ENCODE measurements around the gene OXCT1. TPM values are rescaled to one million over a fixed set of nuclear protein-coding genes. Genes with fewer than 3 reads are reported as not detected.
A peak's percentile ranks its signal among the peaks of the same experiment; 100 is the strongest.

OXCT1 gene
- total and polyA plus RNA-seq, 2 of the 13 experiments (the other 11 are each of a cell fraction or from before 2014, with no cell fraction given): 0.92 to 4.7 TPM

DNA sequence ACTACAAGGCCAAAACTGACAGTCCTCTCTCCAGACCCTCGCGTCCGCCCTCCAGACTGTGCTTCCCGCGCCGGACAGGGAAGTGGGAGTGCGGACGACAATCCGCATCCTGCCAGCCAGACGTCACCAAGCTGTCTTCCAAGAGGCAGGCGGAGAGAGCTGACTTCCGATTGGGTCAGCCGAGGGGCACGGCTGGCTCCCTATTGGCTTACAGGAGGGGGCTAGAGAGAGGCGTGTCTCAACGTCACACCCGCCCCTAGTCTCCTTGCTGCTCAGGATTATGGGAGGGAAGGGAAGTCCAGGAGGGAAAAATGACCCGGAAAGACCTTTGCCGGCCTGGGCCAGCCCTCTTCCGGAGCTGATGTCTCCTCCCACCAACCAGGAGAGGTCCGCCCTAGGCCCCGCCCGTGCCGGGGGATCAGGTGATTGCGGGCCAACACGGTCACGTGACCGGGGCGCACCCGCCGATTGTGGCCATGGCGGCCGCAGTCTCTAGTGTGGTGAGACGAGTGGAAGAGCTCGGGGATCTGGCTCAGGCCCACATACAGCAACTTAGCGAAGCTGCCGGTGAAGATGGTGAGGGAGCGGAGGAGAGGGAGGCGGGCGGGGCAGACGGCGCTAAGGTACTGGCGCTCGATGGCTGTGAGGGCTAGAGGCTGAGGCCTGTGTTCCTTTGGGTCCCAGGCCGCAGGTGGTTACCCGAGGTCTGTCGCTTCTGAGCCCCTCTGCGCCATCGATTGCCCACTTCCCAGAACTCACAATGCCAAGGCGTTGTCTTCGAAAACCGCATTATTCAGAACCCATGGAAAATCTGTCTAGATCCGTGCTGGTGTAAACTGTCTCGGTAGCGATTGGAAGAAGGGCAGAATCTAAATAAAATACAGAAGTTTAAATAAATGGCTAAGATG, 33.9 kb upstream of the OXCT1 start, which contains the start of gene RIMOC1 (continued):
- TF ChIP-seq, protein P1, sequence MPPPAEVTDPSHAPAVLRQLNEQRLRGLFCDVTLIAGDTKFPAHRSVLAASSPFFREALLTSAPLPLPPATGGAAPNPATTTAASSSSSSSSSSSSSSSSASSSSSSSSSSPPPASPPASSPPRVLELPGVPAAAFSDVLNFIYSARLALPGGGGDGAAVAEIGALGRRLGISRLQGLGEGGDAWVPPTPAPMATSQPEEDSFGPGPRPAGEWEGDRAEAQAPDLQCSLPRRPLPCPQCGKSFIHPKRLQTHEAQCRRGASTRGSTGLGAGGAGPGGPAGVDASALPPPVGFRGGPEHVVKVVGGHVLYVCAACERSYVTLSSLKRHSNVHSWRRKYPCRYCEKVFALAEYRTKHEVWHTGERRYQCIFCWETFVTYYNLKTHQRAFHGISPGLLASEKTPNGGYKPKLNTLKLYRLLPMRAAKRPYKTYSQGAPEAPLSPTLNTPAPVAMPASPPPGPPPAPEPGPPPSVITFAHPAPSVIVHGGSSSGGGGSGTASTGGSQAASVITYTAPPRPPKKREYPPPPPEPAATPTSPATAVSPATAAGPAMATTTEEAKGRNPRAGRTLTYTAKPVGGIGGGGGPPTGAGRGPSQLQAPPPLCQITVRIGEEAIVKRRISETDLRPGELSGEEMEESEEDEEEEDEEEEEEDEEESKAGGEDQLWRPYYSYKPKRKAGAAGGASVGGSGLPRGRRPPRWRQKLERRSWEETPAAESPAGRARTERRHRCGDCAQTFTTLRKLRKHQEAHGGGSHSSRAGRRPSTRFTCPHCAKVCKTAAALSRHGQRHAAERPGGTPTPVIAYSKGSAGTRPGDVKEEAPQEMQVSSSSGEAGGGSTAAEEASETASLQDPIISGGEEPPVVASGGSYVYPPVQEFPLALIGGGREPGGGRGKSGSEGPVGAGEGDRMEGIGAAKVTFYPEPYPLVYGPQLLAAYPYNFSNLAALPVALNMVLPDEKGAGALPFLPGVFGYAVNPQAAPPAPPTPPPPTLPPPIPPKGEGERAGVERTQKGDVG (CRISPR knock-in tag; IDR thresholded peaks at IDR 0.05; ENCODE audit: borderline replicate concordance): peak; percentile 55; the same call in 1 of the 2 replicates
- peak; percentile 99 for TF ChIP-seq HIVEP1 (CRISPR knock-in tag; IDR thresholded peaks at IDR 0.05)
- TF ChIP-seq CCAR2 (optimal IDR thresholded peaks at IDR 0.05; ENCODE audit: low read depth, low read length): no peak
- no peak for TF ChIP-seq ZNF850 (CRISPR knock-in tag; conservative IDR thresholded peaks at IDR 0.05)
- 0 out of 2 replicates have a peak, but pooled peaks have one; percentile 21 for TF ChIP-seq MZF1 (CRISPR knock-in tag; IDR thresholded peaks at IDR 0.05; ENCODE audit: borderline replicate concordance)
- TF ChIP-seq SRSF1 (optimal IDR thresholded peaks at IDR 0.05; ENCODE audit: low read depth, low read length): peak; percentile 77
- TF ChIP-seq, protein P2, sequence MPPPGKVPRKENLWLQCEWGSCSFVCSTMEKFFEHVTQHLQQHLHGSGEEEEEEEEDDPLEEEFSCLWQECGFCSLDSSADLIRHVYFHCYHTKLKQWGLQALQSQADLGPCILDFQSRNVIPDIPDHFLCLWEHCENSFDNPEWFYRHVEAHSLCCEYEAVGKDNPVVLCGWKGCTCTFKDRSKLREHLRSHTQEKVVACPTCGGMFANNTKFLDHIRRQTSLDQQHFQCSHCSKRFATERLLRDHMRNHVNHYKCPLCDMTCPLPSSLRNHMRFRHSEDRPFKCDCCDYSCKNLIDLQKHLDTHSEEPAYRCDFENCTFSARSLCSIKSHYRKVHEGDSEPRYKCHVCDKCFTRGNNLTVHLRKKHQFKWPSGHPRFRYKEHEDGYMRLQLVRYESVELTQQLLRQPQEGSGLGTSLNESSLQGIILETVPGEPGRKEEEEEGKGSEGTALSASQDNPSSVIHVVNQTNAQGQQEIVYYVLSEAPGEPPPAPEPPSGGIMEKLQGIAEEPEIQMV (CRISPR knock-in tag; IDR thresholded peaks at IDR 0.05; ENCODE audit: low read depth): peak; percentile 44; the same call in 1 of the 2 replicates
- TF ChIP-seq NFIC (IDR thresholded peaks at IDR 0.05; ENCODE audit: low read length): no peak
- TF ChIP-seq CBX2 (IDR thresholded peaks at IDR 0.05; ENCODE audit: low read depth, low read length): no peak
- no peak for TF ChIP-seq CBX2 (CRISPR knock-in tag; IDR thresholded peaks at IDR 0.05; ENCODE audit: low read depth)
- TF ChIP-seq HMG20A (CRISPR knock-in tag; IDR thresholded peaks at IDR 0.05; ENCODE audit: borderline replicate concordance): no peak
- no peak; the same call in 1 of the 2 replicates for TF ChIP-seq ZC3H4 (CRISPR knock-in tag; IDR thresholded peaks at IDR 0.05; ENCODE audit: borderline replicate concordance)
- TF ChIP-seq ZNF761 (CRISPR knock-in tag; conservative IDR thresholded peaks at IDR 0.05): peak; percentile 79; the same call in 1 of the 2 replicates
- TF ChIP-seq, protein P3, sequence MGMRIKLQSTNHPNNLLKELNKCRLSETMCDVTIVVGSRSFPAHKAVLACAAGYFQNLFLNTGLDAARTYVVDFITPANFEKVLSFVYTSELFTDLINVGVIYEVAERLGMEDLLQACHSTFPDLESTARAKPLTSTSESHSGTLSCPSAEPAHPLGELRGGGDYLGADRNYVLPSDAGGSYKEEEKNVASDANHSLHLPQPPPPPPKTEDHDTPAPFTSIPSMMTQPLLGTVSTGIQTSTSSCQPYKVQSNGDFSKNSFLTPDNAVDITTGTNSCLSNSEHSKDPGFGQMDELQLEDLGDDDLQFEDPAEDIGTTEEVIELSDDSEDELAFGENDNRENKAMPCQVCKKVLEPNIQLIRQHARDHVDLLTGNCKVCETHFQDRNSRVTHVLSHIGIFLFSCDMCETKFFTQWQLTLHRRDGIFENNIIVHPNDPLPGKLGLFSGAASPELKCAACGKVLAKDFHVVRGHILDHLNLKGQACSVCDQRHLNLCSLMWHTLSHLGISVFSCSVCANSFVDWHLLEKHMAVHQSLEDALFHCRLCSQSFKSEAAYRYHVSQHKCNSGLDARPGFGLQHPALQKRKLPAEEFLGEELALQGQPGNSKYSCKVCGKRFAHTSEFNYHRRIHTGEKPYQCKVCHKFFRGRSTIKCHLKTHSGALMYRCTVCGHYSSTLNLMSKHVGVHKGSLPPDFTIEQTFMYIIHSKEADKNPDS (CRISPR knock-in tag; IDR thresholded peaks at IDR 0.05): no peak
- TF ChIP-seq U2AF2 (IDR thresholded peaks at IDR 0.05; ENCODE audit: low read depth, low read length): no peak
- TF ChIP-seq MIER2 (CRISPR knock-in tag; IDR thresholded peaks at IDR 0.05): no peak
- peak; percentile 92 for TF ChIP-seq ELF3 (CRISPR knock-in tag; IDR thresholded peaks at IDR 0.05)
- TF ChIP-seq, protein P4, sequence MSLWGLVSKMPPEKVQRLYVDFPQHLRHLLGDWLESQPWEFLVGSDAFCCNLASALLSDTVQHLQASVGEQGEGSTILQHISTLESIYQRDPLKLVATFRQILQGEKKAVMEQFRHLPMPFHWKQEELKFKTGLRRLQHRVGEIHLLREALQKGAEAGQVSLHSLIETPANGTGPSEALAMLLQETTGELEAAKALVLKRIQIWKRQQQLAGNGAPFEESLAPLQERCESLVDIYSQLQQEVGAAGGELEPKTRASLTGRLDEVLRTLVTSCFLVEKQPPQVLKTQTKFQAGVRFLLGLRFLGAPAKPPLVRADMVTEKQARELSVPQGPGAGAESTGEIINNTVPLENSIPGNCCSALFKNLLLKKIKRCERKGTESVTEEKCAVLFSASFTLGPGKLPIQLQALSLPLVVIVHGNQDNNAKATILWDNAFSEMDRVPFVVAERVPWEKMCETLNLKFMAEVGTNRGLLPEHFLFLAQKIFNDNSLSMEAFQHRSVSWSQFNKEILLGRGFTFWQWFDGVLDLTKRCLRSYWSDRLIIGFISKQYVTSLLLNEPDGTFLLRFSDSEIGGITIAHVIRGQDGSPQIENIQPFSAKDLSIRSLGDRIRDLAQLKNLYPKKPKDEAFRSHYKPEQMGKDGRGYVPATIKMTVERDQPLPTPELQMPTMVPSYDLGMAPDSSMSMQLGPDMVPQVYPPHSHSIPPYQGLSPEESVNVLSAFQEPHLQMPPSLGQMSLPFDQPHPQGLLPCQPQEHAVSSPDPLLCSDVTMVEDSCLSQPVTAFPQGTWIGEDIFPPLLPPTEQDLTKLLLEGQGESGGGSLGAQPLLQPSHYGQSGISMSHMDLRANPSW (CRISPR knock-in tag; IDR thresholded peaks at IDR 0.05; ENCODE audit: borderline replicate concordance): peak; percentile 73; the same call in 1 of the 2 replicates
- no peak for TF ChIP-seq ZNF83 (CRISPR knock-in tag; IDR thresholded peaks at IDR 0.05; ENCODE audit: borderline replicate concordance)
